Measurements from ENCODE around the gene CTSD. TPM values are rescaled to one million over a fixed set of nuclear protein-coding genes. Genes with fewer than 3 reads are reported as not detected.

Gene CTSD
- total RNA-seq, 1 donor from 2014 or later, result 109 TPM

DNA sequence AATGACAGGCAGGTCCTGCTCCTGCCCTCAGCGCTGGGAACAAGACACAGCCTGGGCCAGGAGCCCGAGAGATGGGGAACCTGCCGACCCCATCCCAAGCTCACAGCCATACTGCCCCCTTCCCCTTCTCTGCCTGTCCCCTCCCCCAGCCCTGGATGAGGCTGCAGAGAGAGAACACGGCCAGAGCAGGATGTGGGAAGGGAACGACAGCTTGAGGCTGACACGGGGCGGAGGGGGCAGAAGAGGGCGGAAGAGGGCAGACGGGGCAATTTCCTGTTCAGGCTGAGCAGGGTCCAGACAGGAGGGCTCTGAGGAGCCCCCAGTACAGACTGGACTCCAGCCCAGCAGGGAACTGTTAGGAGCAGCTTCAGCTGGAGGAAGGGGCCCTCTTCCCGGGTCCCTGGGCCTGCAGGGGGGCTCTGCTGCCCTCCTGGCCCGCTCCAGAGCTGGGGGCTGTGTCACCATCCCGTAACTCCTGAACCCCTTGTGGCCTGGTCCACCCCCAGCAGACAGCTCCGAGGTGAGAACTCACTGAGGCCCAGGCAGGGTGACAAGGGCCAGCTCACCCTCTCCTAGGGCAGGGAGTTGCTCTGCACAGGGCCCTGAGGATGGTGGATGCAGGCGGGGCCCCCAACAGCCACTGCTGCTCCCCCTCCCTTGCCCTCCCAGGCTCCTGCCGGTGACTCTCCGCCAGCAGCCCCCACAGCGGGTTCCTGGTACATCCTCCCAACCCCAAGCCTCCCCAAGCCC lies 5.7 kb downstream of the CTSD start:
- no peak for DNase-seq (ENCODE audit: low read depth, low spot score)
- Mint-ChIP-seq H3K27ac (ENCODE audit: unreplicated experiment) (no peak overlapping the region), H3K9me3 (no peaks in the 10 kb centered on the region), H3K27me3 (ENCODE audit: low read depth) (no peaks in the 10 kb centered on the region), H3K4me1 (no peaks in the 10 kb centered on the region), H3K36me3 (ENCODE audit: low read depth) (no peaks in the 10 kb centered on the region), H3K4me3 (no peak overlapping the region)
- TF ChIP-seq, protein P1, sequence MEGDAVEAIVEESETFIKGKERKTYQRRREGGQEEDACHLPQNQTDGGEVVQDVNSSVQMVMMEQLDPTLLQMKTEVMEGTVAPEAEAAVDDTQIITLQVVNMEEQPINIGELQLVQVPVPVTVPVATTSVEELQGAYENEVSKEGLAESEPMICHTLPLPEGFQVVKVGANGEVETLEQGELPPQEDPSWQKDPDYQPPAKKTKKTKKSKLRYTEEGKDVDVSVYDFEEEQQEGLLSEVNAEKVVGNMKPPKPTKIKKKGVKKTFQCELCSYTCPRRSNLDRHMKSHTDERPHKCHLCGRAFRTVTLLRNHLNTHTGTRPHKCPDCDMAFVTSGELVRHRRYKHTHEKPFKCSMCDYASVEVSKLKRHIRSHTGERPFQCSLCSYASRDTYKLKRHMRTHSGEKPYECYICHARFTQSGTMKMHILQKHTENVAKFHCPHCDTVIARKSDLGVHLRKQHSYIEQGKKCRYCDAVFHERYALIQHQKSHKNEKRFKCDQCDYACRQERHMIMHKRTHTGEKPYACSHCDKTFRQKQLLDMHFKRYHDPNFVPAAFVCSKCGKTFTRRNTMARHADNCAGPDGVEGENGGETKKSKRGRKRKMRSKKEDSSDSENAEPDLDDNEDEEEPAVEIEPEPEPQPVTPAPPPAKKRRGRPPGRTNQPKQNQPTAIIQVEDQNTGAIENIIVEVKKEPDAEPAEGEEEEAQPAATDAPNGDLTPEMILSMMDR (conservative IDR thresholded peaks at IDR 0.05), result no peak

DNA sequence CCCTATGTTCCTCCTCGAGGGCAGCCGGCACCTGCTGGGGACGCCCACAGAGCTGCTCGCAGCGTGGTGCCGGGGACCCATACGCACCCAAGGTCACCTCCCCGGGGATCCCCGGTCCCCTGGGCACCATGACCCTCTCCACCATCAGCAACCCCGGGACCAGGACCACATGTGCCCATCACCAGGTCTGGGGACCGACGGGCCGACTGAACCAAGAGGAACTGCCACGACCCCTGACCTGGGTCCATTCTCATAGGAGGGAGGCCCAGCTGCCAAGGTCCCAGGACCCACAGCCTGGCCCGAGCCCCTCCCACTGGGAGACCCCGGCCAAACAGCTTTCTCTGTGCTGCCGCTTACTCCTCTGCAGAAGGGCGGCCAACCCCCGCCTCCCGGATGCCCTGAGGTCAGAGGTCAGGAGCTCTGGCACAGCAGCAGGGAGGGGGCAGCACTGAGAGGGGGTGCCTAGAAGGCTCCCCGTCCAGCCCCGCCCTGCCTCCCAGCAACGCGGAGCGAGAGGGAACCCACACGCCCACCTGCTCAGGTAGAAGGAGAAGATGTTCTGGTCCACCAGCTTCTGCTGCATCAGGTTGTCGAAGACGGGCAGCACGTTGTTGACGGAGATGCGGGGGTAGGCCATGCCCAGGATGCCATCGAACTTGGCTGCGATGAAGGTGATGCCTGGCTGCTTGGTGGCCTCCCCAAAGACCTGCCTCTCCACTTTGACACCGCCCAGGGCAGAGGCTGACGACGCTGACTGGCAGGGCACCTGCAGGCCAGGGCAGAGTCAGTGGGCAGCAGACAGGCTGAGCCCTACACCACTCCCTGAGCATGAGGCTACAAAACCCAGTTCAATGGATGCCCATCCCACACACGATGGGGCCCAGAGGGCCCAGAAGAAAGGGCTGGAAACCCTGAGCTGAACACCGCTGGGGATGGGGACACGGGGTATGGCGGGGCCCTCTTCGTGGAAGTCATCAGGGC lies 6.6 kb downstream of the CTSD start:
- H3K4me1 Mint-ChIP-seq, result no peaks in the 10 kb centered on the region
- TF ChIP-seq, protein P1 (conservative IDR thresholded peaks at IDR 0.05), result no peak
- H3K4me3 Mint-ChIP-seq, result no peak overlapping the region
- H3K36me3 Mint-ChIP-seq (ENCODE audit: low read depth), result no peaks in the 10 kb centered on the region
- no peaks in the 10 kb centered on the region for H3K9me3 Mint-ChIP-seq
- no peak for DNase-seq (ENCODE audit: low read depth, low spot score)
- H3K27ac Mint-ChIP-seq (ENCODE audit: unreplicated experiment), result no peak overlapping the region
- H3K27me3 Mint-ChIP-seq (ENCODE audit: low read depth), result no peaks in the 10 kb centered on the region

GRCh38 chr11:1755692-1756561 lies 7.8 kb downstream of the CTSD start:
- no peaks in the 10 kb centered on the region for H3K27me3 Mint-ChIP-seq (ENCODE audit: low read depth)
- TF ChIP-seq, protein P1 (conservative IDR thresholded peaks at IDR 0.05), result no peak
- no peak overlapping the region for H3K27ac Mint-ChIP-seq (ENCODE audit: unreplicated experiment)
- no peaks in the 10 kb centered on the region for H3K36me3 Mint-ChIP-seq (ENCODE audit: low read depth)
- H3K4me3 Mint-ChIP-seq, result no peak overlapping the region
- no peak for DNase-seq (ENCODE audit: low read depth, low spot score)
- no peaks in the 10 kb centered on the region for H3K4me1 Mint-ChIP-seq
- no peaks in the 10 kb centered on the region for H3K9me3 Mint-ChIP-seq

GRCh38 chr11:1755344-1755691 lies 8.4 kb downstream of the CTSD start:
- Mint-ChIP-seq H3K4me3 (no peak overlapping the region), H3K36me3 (ENCODE audit: low read depth) (no peaks in the 10 kb centered on the region), H3K9me3 (no peaks in the 10 kb centered on the region), H3K27ac (ENCODE audit: unreplicated experiment) (no peak overlapping the region), H3K4me1 (peaks cover 3% of the 10 kb centered on the region), H3K27me3 (ENCODE audit: low read depth) (peaks cover 4% of the 10 kb centered on the region)
- DNase-seq (ENCODE audit: low read depth, low spot score), result no peak
- TF ChIP-seq, protein P1 (conservative IDR thresholded peaks at IDR 0.05), result no peak

All from neural crest cell (in vitro differentiated cells).